ENCODE data around the gene PLA2G15. TPM values are rescaled to one million over a fixed set of nuclear protein-coding genes. Genes with fewer than 3 reads are reported as not detected.

The PLA2G15 gene
- total and polyA plus RNA-seq, 2 of the 13 experiments (the other 11 are each of a cell fraction or from before 2014, with no cell fraction given), result 14.4 to 23.7 TPM

GRCh38 chr16:68267612-68268405 lies 22.6 kb downstream of the PLA2G15 start (continued):
- no peak for TF ChIP-seq HIC2 (CRISPR knock-in tag; IDR thresholded peaks at IDR 0.05; ENCODE audit: low read depth)
- peak; percentile 44 for TF ChIP-seq GATAD2A (CRISPR knock-in tag; IDR thresholded peaks at IDR 0.05)
- no peak for TF ChIP-seq ONECUT2 (CRISPR knock-in tag; IDR thresholded peaks at IDR 0.05)
- no peak for TF ChIP-seq JDP2 (CRISPR knock-in tag; IDR thresholded peaks at IDR 0.05; ENCODE audit: borderline replicate concordance)
- TF ChIP-seq BATF2 (CRISPR knock-in tag; IDR thresholded peaks at IDR 0.05), result no peak
- no peak for TF ChIP-seq ZNF770 (CRISPR knock-in tag; IDR thresholded peaks at IDR 0.05)
- TF ChIP-seq REPIN1 (CRISPR knock-in tag; IDR thresholded peaks at IDR 0.05; ENCODE audit: borderline replicate concordance, low read depth), result no peak
- no peak for TF ChIP-seq ATM (IDR thresholded peaks at IDR 0.05; ENCODE audit: borderline replicate concordance)
- TF ChIP-seq MED1 (CRISPR knock-in tag; IDR thresholded peaks at IDR 0.05), result peak; percentile 50; the same call in 1 of the 2 replicates
- no peak for TF ChIP-seq ZFX (CRISPR knock-in tag; IDR thresholded peaks at IDR 0.05; ENCODE audit: low read depth)
- no peak for TF ChIP-seq HDAC6 (IDR thresholded peaks at IDR 0.05; ENCODE audit: low read depth, low read length)
- TF ChIP-seq IKZF1 (IDR thresholded peaks at IDR 0.05), result no peak
- no peak for TF ChIP-seq ZSCAN9 (CRISPR knock-in tag; IDR thresholded peaks at IDR 0.05; ENCODE audit: borderline replicate concordance)
- TF ChIP-seq TBX3 (IDR thresholded peaks at IDR 0.05; ENCODE audit: borderline replicate concordance), result no peak
- TF ChIP-seq ZNF24 (IDR thresholded peaks at IDR 0.05), result no peak
- TF ChIP-seq GATA4 (IDR thresholded peaks at IDR 0.05; ENCODE audit: borderline replicate concordance, low read depth), result no peak
- TF ChIP-seq ZNF251 (CRISPR knock-in tag; IDR thresholded peaks at IDR 0.05), result no peak
- TF ChIP-seq ZBTB7B (CRISPR knock-in tag; IDR thresholded peaks at IDR 0.05), result peak; percentile 47; the same call in 1 of the 2 replicates
- no peak for TF ChIP-seq FOXM1 (CRISPR knock-in tag; IDR thresholded peaks at IDR 0.05)
- TF ChIP-seq STAT6 (CRISPR knock-in tag; IDR thresholded peaks at IDR 0.05; ENCODE audit: borderline replicate concordance), result no peak
- no peak for TF ChIP-seq ARNT (IDR thresholded peaks at IDR 0.05)
- no peak for TF ChIP-seq ZNF580 (CRISPR knock-in tag; IDR thresholded peaks at IDR 0.05; ENCODE audit: borderline replicate concordance, low read depth)
- no peak for TF ChIP-seq EED (CRISPR knock-in tag; IDR thresholded peaks at IDR 0.05)
- TF ChIP-seq POLR2AphosphoS2 (IDR thresholded peaks at IDR 0.05; ENCODE audit: low read depth, low read length), result no peak
- TF ChIP-seq ZNF343 (CRISPR knock-in tag; IDR thresholded peaks at IDR 0.05), result no peak

All from HepG2 (cell line).